SK-N-MC (cell line): ENCODE results near the gene EIF1.

Experiments
- EZH2 ChIP-seq: fragments of 200-600 bp; sonication (generic); IDR thresholded peaks from one replicate; pipeline ENCODE4 v1.6.1; 2017; ENCODE audit warnings: antibody characterized with exemption
- FOXP2 ChIP-seq: optimal IDR thresholded peaks from 2 replicates; pipeline ENCODE3; 2011; ENCODE audit warnings: mild to moderate bottlenecking, moderate library complexity; ENCODE audit not compliant: insufficient read depth; ENCODE audit errors: extremely low read length, control extremely low read depth
- POLR2AphosphoS5 ChIP-seq: IDR thresholded peaks from 2 replicates; pipeline ENCODE4 v1.6.1; 2012; ENCODE audit warnings: mild to moderate bottlenecking, low read depth, low read length, borderline replicate concordance

DNA sequence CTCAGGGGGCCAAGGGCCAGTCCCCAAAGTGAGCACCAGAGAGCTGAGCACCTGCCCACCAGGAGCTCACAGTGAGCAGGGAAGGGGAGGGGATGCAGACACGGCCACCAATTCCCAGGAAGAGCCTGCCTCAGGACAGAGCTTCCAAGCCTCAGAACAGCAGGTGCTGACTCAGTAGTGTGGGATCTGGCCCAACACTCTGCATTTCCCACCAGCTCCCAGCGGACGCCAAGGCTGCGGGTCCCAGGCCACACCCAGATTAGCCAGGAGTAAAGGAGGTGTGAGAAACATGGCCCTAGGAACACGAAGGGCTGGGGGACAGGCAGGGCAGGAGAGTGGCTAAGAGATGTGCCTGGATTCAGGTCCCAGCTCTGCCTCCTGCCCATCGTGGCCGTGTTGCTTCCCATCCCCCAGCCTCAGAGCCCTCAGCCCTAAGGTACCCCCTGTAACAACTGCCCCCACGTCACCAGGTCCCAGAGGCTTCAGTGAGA lies 28.4 kb upstream of the EIF1 start:
- TF ChIP-seq POLR2AphosphoS5 (no peak), EZH2 (no peak), FOXP2 (no peak)
